Stimulated activated CD4-positive, alpha-beta T cell treated with anti-CD3 and anti-CD28 coated beads, Interleukin-12 subunit alpha, Interleukin-12 subunit beta, amount 100 ng/mL, for 48 hours (primary cell): ENCODE measurements around the gene GSTM4.

Source experiments
- DNase-seq, 3 donors: peaks; one replicate each; pipeline ENCODE4 v3.0.0-alpha.2; 2020; ENCODE audit warnings: low read depth in 2 of 3, low spot score in 1 of 3

The GSTM4 gene

GRCh38 chr1:109624201-109625010 is 31.5 kb upstream of the GSTM4 start:
- DNase-seq, result no peak

DNA sequence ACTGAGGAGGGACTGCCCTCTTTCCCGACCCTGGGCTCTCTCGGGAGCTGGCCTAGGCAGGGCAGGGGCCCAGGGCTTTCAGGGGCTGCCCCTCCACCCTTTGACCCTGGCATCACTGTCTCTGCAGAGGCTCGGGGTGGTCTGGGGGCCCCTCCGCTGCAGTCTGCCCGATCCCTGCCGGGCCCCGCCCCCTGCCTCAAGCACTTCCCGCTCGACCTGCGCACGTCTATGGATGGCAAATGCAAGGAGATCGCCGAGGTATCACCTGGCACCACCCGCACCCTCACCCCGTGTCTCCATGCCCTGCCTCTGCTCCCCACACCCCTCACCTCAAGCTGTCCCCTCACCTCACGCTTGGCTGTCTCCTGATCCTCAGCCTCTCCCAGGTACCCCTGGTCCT is 30.7 kb upstream of the GSTM4 start:
- no peak for DNase-seq

DNA sequence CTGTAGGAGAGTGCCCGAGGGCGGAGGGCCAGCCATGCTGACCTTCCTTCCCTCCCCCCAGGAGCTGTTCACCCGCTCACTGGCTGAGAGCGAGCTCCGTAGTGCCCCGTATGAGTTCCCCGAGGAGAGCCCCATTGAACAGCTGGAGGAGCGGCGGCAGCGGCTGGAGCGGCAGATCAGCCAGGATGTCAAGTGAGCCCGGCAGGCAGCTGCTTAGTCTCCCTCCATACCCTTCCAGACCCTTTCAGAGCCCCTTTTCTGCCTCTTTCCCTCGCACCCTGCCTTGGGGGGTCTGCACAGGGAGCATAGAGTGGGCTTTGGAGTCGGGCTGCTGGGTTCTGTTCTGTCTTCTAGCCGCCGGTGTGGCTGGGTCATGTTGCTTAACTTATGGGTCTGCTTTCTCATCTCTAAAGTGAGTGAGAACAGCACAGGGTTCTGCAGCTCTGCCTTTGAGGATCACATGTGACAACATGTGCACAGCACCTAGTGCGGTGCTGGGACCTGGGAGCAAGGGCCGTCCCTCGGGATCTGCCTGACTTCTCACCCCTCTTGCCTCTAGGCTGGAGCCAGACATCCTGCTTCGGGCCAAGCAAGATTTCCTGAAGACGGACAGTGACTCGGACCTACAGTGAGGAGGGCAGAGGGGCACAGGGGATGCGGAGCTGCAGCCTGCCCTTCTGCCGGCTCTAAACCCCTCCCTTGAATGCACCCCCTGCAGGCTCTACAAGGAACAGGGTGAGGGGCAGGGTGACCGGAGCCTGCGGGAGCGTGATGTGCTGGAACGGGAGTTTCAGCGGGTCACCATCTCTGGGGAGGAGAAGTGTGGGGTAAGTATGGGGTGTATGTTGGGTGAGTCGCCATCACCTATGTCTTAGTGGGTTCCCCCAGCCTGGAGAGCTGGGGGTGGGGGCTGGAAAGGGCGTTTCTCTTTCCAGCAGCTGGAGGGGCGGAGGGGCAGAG is 30.0 kb upstream of the GSTM4 start:
- no peak for DNase-seq

- no peak for DNase-seq
Measured at GRCh38 chr1:109626682-109627408, 29.1 kb upstream of the GSTM4 start.

GRCh38 chr1:109627692-109628399 is 28.1 kb upstream of the GSTM4 start:
- no peak for DNase-seq

DNA sequence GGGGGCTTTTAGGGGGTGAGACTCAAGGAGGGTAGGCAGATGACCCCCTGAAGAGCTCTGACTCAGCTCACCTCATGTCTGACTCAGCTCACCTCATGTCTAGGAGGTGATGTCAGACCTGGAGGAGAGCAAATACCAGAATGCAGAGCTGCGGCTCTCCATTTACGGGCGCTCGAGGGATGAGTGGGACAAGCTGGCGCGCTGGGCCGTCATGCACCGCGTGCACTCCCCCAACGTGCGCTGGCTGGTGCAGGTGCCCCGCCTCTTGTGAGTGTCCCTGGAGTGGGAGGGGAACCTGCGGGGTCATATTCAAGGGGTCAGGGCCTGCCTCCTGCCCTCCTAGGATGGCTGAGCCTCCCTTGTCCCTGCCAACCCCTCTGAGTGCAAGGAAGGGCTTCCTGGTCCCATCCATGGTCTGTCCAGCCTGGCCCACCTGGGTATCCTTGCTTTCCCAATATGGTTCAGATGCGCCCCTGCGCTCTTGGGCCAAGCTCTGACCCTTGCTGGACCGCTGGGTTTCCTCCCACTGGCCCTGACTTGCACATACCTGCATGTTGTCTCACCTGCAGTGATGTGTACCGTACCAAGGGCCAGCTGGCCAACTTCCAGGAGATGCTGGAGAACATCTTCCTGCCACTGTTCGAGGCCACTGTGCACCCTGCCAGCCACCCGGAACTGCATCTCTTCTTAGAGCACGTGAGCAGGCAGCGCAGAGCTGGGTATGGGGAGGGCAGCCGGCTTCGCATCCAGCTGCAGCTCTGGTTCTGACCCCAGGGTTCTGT is 27.2 kb upstream of the GSTM4 start:
- no peak for DNase-seq

- no peak for DNase-seq
Measured at GRCh38 chr1:109629372-109630030, 26.4 kb upstream of the GSTM4 start.

DNA sequence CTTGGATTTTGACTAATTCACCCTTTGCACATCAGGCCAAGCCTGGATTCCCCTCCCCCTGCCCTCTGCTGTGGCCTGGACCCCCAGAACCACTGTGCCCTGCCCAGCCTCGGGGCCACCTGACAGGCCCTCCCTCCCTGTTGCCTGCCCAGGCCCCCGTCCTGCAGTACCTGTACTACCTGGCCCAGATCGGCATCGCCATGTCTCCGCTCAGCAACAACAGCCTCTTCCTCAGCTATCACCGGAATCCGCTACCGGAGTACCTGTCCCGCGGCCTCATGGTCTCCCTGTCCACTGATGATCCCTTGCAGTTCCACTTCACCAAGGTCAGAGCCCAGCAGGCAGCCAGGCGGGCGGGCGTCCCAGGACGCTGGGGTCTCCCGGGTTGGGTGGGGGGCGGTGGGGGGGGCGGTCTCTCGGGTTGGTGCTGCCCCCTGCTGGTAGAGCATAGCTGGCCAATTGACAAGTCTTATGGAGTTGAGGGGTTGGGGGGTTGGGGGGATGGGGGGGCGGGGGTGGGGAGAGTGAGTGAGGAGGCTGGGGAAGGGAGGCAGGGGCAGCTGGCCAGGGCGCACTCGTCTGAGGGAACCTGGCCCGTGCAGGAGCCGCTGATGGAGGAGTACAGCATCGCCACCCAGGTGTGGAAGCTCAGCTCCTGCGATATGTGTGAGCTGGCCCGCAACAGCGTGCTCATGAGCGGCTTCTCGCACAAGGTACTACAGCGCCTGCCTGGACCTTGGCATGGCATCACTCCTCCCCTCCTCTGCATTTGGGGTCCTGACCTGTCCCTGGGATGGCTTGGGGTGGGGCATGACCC is 25.6 kb upstream of the GSTM4 start:
- peak in 1 of 3 donors; percentile 14 for DNase-seq

GRCh38 chr1:109630898-109631512 is 24.9 kb upstream of the GSTM4 start:
- no peak for DNase-seq

- DNase-seq, result no peak
Measured at GRCh38 chr1:109631513-109632505, 24.1 kb upstream of the GSTM4 start.

DNA sequence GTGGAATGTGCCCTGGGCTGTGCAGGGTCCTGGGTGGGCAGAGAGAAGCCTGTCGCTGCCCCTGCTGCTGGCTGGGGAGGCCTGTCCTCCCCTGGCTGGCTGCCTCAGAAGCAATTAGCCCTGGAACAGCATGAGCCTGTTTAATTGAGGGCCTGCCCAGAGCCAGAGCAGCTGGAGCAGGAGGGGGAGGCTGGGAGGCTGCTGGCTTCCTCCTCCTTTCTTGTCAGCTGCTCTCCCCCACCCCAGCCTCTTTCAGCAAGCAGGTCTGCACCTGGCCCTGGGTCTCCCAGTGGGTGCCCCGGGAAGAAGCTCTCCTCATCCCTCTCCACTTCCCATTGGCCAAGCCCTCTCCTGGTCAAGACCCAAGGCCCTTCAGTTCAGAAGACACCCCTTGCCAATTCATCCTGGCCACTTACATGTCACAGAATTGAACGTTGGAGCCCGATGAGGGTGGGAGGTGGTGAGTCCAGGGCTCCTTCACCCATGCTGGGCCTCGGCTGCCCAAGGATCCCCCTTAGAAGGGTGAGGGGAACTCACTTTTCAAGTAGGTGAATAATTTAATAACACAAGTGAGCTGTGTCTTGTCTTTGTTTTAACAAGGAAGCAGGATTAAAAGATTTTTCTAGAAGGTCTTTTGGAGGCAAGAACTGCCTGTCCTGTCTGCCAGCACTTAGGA is 23.1 kb upstream of the GSTM4 start:
- DNase-seq, result no peak

GRCh38 chr1:109634292-109634691 is 21.6 kb upstream of the GSTM4 start:
- no peak for DNase-seq

GRCh38 chr1:109634771-109635750 is 20.8 kb upstream of the GSTM4 start:
- no peak for DNase-seq

DNA sequence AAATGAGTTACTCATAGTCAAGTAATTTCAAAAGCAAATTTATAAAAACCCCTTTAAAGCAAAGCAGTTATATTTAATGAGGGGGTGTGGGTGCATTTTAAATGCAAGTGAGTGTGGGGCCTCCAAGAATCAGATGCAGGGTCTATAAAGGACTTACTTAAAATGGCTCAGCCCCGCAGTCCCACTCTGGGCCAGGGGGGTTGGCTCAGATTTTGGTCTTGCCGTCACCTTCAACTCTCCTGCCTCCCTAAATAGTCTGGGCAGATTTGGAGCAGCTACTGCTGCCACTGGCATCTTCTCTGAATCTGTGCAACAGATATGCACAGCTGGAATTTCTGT is 20.1 kb upstream of the GSTM4 start:
- no peak for DNase-seq

DNA sequence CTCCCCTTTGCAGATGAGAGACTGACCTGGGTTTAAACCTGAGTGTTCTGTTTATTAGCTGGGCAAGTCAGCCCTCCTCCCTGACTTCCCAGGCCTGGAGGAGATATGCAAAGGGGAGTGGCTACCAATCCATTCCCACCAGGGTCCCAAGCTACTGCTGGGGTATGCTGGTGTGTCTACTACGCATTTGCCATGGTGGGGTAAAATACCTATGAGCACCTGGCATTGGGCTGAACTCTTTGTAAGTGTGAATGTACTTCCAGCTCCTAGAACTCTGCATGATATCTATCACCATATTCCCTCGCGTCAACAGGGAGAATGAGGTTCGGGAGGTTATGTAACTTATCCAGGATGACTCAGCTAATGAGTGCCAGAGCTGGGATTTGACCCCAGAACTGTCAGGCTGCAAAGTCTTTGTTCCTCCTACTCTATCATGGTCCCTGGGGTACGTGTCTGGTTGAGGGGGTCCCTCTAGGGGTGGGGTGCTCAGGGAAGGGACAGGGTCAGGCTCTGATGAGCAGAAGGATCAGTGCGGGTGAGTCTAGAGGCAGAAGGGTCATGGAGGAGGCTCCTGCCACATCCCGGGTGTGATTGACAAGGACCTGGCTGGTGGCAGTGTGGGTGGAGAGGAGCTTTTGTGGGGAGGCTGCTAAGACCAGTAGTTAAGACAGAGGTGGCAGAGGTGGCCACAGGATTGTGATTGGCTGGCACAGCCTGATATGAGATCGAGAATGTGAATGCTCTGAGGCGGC is 19.5 kb upstream of the GSTM4 start:
- no peak for DNase-seq
